SU-DHL-6 (cell line): Measurements from ENCODE around the gene BRD4.

Experiments
- EZH2phosphoT487 ChIP-seq: fragments of 200-600 bp; sonication (generic), shearing (Covaris generic); conservative IDR thresholded peaks from 2 replicates; pipeline ENCODE4 v1.6.1; 2018; ENCODE audit warnings: mild to moderate bottlenecking, antibody characterized with exemption, low read length, moderate library complexity, mixed read lengths
- TF ChIP-seq, protein P1 (sequence below): fragments of 200-600 bp; sonication (generic); IDR thresholded peaks from one replicate; pipeline ENCODE4 v1.5.1; 2017; ENCODE audit warnings: antibody characterized with exemption, mild to moderate bottlenecking, low read length, moderate library complexity; ENCODE audit not compliant: insufficient read depth, poor library complexity, severe bottlenecking

GRCh38 chr19:15379999-15380647 lies 47.8 kb upstream of the BRD4 start:
- TF ChIP-seq, protein P1, sequence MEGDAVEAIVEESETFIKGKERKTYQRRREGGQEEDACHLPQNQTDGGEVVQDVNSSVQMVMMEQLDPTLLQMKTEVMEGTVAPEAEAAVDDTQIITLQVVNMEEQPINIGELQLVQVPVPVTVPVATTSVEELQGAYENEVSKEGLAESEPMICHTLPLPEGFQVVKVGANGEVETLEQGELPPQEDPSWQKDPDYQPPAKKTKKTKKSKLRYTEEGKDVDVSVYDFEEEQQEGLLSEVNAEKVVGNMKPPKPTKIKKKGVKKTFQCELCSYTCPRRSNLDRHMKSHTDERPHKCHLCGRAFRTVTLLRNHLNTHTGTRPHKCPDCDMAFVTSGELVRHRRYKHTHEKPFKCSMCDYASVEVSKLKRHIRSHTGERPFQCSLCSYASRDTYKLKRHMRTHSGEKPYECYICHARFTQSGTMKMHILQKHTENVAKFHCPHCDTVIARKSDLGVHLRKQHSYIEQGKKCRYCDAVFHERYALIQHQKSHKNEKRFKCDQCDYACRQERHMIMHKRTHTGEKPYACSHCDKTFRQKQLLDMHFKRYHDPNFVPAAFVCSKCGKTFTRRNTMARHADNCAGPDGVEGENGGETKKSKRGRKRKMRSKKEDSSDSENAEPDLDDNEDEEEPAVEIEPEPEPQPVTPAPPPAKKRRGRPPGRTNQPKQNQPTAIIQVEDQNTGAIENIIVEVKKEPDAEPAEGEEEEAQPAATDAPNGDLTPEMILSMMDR: no peak
- no peak for TF ChIP-seq EZH2phosphoT487
